Transverse colon (tissue), 4 donors: ENCODE data around the gene GAPDHS.

Experiments used
- CTCF ChIP-seq, 5 experiments: fragments of 200-600 bp in 3 of 5; fragments of 450-650 bp in 2 of 5; sonication (generic) in 3 of 5; IDR thresholded peaks; 1 replicate in 2 of 5; 2 replicates in 3 of 5; pipeline ENCODE4 v1.5.1; 2016 to 2017; ENCODE audit warnings: antibody characterized with exemption in 5 of 5, inconsistent platforms in 3 of 5, mild to moderate bottlenecking in 2 of 5, moderate library complexity in 1 of 5
- EP300 ChIP-seq: sonication (generic); formaldehyde crosslinking; IDR thresholded peaks from one replicate; pipeline ENCODE4 v1.6.1; 2017; ENCODE audit warnings: antibody characterized with exemption, low read depth
- POLR2A ChIP-seq: fragments of 450-650 bp; IDR thresholded peaks from one replicate; pipeline ENCODE4 v1.6.1; 2016; ENCODE audit warnings: antibody characterized with exemption, mild to moderate bottlenecking, moderate library complexity
- POLR2AphosphoS5 ChIP-seq, 3 donors: sonication (generic); formaldehyde crosslinking; IDR thresholded peaks; one replicate each; pipeline ENCODE4 v1.6.1; 2016; ENCODE audit warnings: antibody characterized with exemption in 3 of 3

- TF ChIP-seq CTCF (IDR thresholded peaks at IDR 0.05) (no peak), EP300 (no peak), POLR2AphosphoS5 (IDR thresholded peaks at IDR 0.05) (no peak), POLR2A (no peak)
Measured at GRCh38 chr19:35528218-35529038, 4.8 kb upstream of the GAPDHS start, which contains the start of gene SBSN.
